Measurements from ENCODE around the gene RNF11. TPM values are rescaled to one million over a fixed set of nuclear protein-coding genes. Genes with fewer than 3 reads are reported as not detected.

Gene RNF11
- total and polyA plus RNA-seq, 11 donors, result 42.4 to 143 (median 107) TPM

DNA sequence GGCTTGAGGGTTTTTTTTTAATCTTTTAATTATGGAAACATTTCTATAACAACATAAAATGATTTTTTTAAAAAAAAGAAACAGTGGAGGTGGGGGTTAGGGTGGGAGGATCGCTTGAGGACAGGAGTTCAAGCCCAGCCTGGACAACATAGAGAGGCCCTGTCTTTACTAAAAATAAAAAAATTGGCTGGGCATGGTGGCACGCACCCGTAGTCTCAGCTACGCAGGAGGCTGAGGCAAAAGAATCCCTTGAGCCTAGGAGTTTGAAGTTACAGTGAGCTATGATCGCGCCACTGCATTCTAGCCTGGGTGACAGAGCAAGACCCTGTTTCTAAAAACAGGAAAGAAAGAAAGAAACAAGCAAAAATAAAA, 32.2 kb upstream of the RNF11 start:
- no peak for ATAC-seq
- TF ChIP-seq, protein P1, sequence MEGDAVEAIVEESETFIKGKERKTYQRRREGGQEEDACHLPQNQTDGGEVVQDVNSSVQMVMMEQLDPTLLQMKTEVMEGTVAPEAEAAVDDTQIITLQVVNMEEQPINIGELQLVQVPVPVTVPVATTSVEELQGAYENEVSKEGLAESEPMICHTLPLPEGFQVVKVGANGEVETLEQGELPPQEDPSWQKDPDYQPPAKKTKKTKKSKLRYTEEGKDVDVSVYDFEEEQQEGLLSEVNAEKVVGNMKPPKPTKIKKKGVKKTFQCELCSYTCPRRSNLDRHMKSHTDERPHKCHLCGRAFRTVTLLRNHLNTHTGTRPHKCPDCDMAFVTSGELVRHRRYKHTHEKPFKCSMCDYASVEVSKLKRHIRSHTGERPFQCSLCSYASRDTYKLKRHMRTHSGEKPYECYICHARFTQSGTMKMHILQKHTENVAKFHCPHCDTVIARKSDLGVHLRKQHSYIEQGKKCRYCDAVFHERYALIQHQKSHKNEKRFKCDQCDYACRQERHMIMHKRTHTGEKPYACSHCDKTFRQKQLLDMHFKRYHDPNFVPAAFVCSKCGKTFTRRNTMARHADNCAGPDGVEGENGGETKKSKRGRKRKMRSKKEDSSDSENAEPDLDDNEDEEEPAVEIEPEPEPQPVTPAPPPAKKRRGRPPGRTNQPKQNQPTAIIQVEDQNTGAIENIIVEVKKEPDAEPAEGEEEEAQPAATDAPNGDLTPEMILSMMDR (IDR thresholded peaks at IDR 0.05), result no peak
- no peak for TF ChIP-seq POLR2A (IDR thresholded peaks at IDR 0.05)
- Histone ChIP-seq H3K36me3 (no peaks in the 10 kb centered on the region), H3K27ac (no peak overlapping the region), H3K4me1 (no peaks in the 10 kb centered on the region), H3K4me3 (no peak overlapping the region), H3K9me3 (no peaks in the 10 kb centered on the region), H3K27me3 (no peaks in the 10 kb centered on the region)
- 93 to 97% (median 95%) methylated on average over 6 of the region's 6 CpGs for WGBS, 4 donors
- DNase-seq, result no peak
- intact Hi-C loops (cut with DNase I), result no loop called here

DNA sequence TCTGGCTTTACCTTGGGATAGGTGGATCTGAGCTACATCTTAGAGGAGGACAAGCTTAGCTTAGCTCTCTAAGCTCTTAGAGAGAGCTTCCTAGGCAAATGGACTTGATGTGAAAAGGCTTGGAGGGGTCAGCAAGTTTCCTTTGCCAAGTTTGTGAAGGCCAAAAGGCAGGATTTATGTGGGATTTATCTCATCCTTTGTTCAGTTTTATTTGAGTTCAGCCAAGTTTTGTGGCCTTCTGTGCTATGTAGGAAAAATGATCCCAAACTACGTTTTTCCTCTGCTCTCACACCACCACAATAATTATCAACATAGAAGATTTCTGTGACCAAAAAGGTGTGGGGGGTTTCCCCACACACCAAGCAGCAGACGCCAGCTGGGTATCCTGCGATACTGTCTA, 26.0 kb upstream of the RNF11 start:
- Histone ChIP-seq H3K36me3 (no peaks in the 10 kb centered on the region), H3K4me3 (no peak overlapping the region), H3K4me1 (peaks cover 0 to 12% (median 0%) of the 10 kb centered on the region in 12 donors), H3K27ac (no peak overlapping the region), H3K9me3 (no peaks in the 10 kb centered on the region), H3K27me3 (no peaks in the 10 kb centered on the region)
- intact Hi-C loops (cut with DNase I), result no loop called here
- 70 to 79% (median 75%) methylated on average over 3 of the region's 3 CpGs for WGBS, 4 donors
- DNase-seq, result no peak
- TF ChIP-seq, protein P1 (IDR thresholded peaks at IDR 0.05), result no peak
- no peak for TF ChIP-seq POLR2A (IDR thresholded peaks at IDR 0.05)
- ATAC-seq, result no peak

DNA sequence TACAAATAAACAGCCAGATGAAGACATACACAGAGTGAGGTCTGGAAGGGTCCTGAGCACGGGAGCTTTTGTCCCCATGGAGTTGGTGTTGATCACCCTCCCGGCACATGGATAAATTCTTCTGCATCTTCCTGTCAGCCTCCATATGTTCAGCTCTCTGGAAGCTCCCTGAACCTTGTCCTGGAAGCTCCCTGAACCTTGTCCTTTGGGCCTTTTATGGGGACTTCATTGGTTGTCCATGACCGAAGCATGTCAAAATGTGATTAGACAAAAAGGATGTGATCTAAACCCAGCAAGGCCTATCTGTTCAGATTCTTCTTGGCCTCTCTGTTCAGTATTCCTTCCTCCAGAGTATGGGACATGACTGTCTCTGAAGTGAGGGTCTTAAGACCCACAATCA, 25.4 kb upstream of the RNF11 start:
- WGBS, 4 donors, result 77 to 82% (median 77%) methylated on average over 3 of the region's 3 CpGs
- no peaks in the 10 kb centered on the region for H3K27me3 ChIP-seq
- no peak overlapping the region for H3K4me3 ChIP-seq
- H3K4me1 ChIP-seq, result peaks cover 0 to 15% (median 0%) of the 10 kb centered on the region in 12 donors
- H3K9me3 ChIP-seq, result no peaks in the 10 kb centered on the region
- H3K36me3 ChIP-seq, result no peaks in the 10 kb centered on the region
- ATAC-seq (no peak), DNase-seq (no peak)
- no peak overlapping the region for H3K27ac ChIP-seq
- no peak for TF ChIP-seq POLR2A (IDR thresholded peaks at IDR 0.05)
- TF ChIP-seq, protein P1 (IDR thresholded peaks at IDR 0.05), result no peak
- intact Hi-C loops (cut with DNase I), result no loop called here

DNA sequence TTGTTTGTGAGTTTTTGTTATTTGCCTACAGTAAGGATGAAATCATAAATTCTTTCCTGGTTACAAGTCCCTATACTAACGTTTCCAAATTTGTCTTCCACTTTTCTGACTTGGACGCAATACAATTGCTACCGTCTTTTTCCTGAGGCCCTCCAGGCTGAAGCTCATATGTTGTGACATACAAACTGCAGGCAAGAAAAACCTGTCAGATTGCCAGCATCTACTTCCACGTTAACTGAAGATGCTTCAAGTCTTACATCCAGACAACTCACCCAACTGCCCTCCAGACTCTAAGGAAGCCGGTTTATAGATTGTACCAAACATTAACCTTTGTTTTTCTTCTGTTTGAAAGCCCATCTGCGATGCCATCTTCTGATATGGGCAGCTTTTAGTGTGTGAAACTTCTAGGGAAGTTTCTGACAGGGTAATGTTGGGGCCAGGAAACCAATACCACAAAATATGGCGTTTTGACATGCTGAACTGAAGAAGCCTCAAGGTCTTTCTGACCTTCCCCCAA, 21.4 kb upstream of the RNF11 start:
- DNase-seq (no peak), ATAC-seq (no peak)
- H3K27me3 ChIP-seq, result no peaks in the 10 kb centered on the region
- TF ChIP-seq, protein P1 (IDR thresholded peaks at IDR 0.05), result no peak
- no peak for TF ChIP-seq POLR2A (IDR thresholded peaks at IDR 0.05)
- H3K27ac ChIP-seq, result no peak overlapping the region
- intact Hi-C loops (cut with DNase I), result no loop called here
- no peaks in the 10 kb centered on the region for H3K36me3 ChIP-seq
- WGBS, 4 donors, result 35 to 47% (median 42%) methylated on average over 7 of the region's 7 CpGs
- H3K4me3 ChIP-seq, result no peak overlapping the region
- H3K4me1 ChIP-seq, result peaks cover 0 to 15% (median 0%) of the 10 kb centered on the region in 12 donors
- no peaks in the 10 kb centered on the region for H3K9me3 ChIP-seq

All from heart left ventricle (tissue), 16 donors.